Measurements from ENCODE around the gene PTPRK. TPM values are rescaled to one million over a fixed set of nuclear protein-coding genes. Genes with fewer than 3 reads are reported as not detected.

The PTPRK gene
- total and polyA plus RNA-seq, 2 experiments from 2014 or later: 26.9 to 56.4 TPM

- Histone ChIP-seq H3K27me3 (ENCODE audit: insufficient read depth) (no peaks in the 10 kb centered on the region), H3F3A (replicated peaks; ENCODE audit: low read depth) (no peaks in the 10 kb centered on the region), H3K27ac (ENCODE audit: low read depth) (no peak overlapping the region), H3K4me3 (no peak overlapping the region), H3K4me2 (no peak overlapping the region), H2AFZ (no peak overlapping the region), H3K79me2 (replicated peaks; ENCODE audit: insufficient read depth) (peaks cover 31% of the 10 kb centered on the region), H3K9me2 (ENCODE audit: insufficient read depth) (no peaks in the 10 kb centered on the region), H3K36me3 (ENCODE audit: insufficient read depth) (no peaks in the 10 kb centered on the region), H4K20me1 (replicated peaks; ENCODE audit: insufficient read depth) (no peaks in the 10 kb centered on the region), H3K4me1 (ENCODE audit: insufficient read depth) (peaks cover 10% of the 10 kb centered on the region)
- peaks cover 8% of the 10 kb centered on the region; the same call in 2 of the 3 replicates for H3K4me1 Mint-ChIP-seq
- H3K9me3 Mint-ChIP-seq: no peaks in the 10 kb centered on the region
- H3K36me3 Mint-ChIP-seq (ENCODE audit: low read depth): no peaks in the 10 kb centered on the region
- H3K4me3 Mint-ChIP-seq: no peak overlapping the region
- ATAC-seq: no peak
- H3K27ac Mint-ChIP-seq: no peak overlapping the region
- no peaks in the 10 kb centered on the region for H3K27me3 Mint-ChIP-seq (ENCODE audit: insufficient read depth, low read depth, poor library complexity)
- no peak for DNase-seq (ENCODE audit: low spot score)
- TF ChIP-seq CREB1 (CRISPR knock-in tag; IDR thresholded peaks at IDR 0.05; ENCODE audit: low read depth): no peak
- TF ChIP-seq, protein P1, sequence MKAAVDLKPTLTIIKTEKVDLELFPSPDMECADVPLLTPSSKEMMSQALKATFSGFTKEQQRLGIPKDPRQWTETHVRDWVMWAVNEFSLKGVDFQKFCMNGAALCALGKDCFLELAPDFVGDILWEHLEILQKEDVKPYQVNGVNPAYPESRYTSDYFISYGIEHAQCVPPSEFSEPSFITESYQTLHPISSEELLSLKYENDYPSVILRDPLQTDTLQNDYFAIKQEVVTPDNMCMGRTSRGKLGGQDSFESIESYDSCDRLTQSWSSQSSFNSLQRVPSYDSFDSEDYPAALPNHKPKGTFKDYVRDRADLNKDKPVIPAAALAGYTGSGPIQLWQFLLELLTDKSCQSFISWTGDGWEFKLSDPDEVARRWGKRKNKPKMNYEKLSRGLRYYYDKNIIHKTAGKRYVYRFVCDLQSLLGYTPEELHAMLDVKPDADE (IDR thresholded peaks at IDR 0.05): no peak
- no peak for TF ChIP-seq ZNF331 (CRISPR knock-in tag; IDR thresholded peaks at IDR 0.05; ENCODE audit: low read depth)
- TF ChIP-seq EZH2 (IDR thresholded peaks at IDR 0.05; ENCODE audit: low read depth, unreplicated experiment): no peak
- TF ChIP-seq, protein P2, sequence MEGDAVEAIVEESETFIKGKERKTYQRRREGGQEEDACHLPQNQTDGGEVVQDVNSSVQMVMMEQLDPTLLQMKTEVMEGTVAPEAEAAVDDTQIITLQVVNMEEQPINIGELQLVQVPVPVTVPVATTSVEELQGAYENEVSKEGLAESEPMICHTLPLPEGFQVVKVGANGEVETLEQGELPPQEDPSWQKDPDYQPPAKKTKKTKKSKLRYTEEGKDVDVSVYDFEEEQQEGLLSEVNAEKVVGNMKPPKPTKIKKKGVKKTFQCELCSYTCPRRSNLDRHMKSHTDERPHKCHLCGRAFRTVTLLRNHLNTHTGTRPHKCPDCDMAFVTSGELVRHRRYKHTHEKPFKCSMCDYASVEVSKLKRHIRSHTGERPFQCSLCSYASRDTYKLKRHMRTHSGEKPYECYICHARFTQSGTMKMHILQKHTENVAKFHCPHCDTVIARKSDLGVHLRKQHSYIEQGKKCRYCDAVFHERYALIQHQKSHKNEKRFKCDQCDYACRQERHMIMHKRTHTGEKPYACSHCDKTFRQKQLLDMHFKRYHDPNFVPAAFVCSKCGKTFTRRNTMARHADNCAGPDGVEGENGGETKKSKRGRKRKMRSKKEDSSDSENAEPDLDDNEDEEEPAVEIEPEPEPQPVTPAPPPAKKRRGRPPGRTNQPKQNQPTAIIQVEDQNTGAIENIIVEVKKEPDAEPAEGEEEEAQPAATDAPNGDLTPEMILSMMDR (conservative IDR thresholded peaks at IDR 0.05; ENCODE audit: low read depth in 2 of 2): no peak
- no peak for TF ChIP-seq POLR2AphosphoS5 (IDR thresholded peaks at IDR 0.05; ENCODE audit: low read depth)
- TF ChIP-seq REST (IDR thresholded peaks at IDR 0.05; ENCODE audit: unreplicated experiment): no peak
- no peak for TF ChIP-seq STAT1 (IDR thresholded peaks at IDR 0.05; ENCODE audit: unreplicated experiment)
- TF ChIP-seq EZH2phosphoT487 (IDR thresholded peaks at IDR 0.05; ENCODE audit: unreplicated experiment): no peak
- no peak for TF ChIP-seq ZNF114 (CRISPR knock-in tag; IDR thresholded peaks at IDR 0.05)
- no peak for TF ChIP-seq NANOG (IDR thresholded peaks at IDR 0.05; ENCODE audit: borderline replicate concordance)
- no peak for TF ChIP-seq JUNB (IDR thresholded peaks at IDR 0.05; ENCODE audit: unreplicated experiment)
- no peak for TF ChIP-seq ZNF462 (CRISPR knock-in tag; IDR thresholded peaks at IDR 0.05)
Observed at GRCh38 chr6:128367437-128367836, 153.0 kb downstream of the PTPRK start.
